Spinal cord (tissue), 10 donors: Measurements from ENCODE around the gene MRPS27. TPM values are rescaled to one million over a fixed set of nuclear protein-coding genes. Genes with fewer than 3 reads are reported as not detected.

ENCODE experiments used
- DNase-seq, 6 donors: peaks; one replicate each; pipeline versions ENCODE4 v3.0.0 to v3.0.0-alpha.2; 2013 to 2015; ENCODE audit warnings: low spot score in 6 of 6, low read depth in 4 of 6
- H3K27ac ChIP-seq: one replicate; pipeline ENCODE4 v1.5.1; 2013; ENCODE audit warnings: low read depth, low read length, control low read depth
- H3K27me3 ChIP-seq: one replicate; pipeline ENCODE4 v1.6.1; 2013; ENCODE audit warnings: low read length; ENCODE audit not compliant: control insufficient read depth, insufficient read depth
- H3K36me3 ChIP-seq: one replicate; pipeline ENCODE4 v1.6.1; 2013; ENCODE audit warnings: low read length; ENCODE audit not compliant: control insufficient read depth, insufficient read depth
- H3K4me1 ChIP-seq: one replicate; pipeline ENCODE4 v1.6.1; 2013; ENCODE audit warnings: low read length; ENCODE audit not compliant: control insufficient read depth, insufficient read depth
- H3K4me3 ChIP-seq: one replicate; pipeline ENCODE4 v1.5.1; 2013; ENCODE audit warnings: low read depth, low read length, control low read depth
- H3K9me3 ChIP-seq: one replicate; pipeline ENCODE4 v1.6.1; 2013; ENCODE audit warnings: low read length; ENCODE audit not compliant: control insufficient read depth, insufficient read depth
- WGBS: methylation state at CpG from one replicate; pipeline ENCODE4 v1.1.5; 2013; ENCODE audit warnings: missing lambda C conversion rate; ENCODE audit not compliant: insufficient coverage; 5-methylcytosine and 5-hydroxymethylcytosine counted together
- polyA plus RNA-seq, 2 donors: library from polyadenylated mRNA; unstranded; fragments of 120-200 nt; gene quantifications; one replicate each; pipeline ENCODE4 v1.2.1, GENCODE V29; 2013; ENCODE audit not compliant: insufficient read length in 2 of 2
- total RNA-seq, 2 donors: library from RNA; depleted of rRNA in 1 of 2; stranded (reverse); fragments of 120-200 nt in 1 of 2; fragments of >200 nt in 1 of 2; gene quantifications; one replicate each; pipeline versions ENCODE4 v1.2.3 to v1.2.4, GENCODE V29; 2013 to 2014
- donor health status: healthy.

MRPS27 gene
- total and polyA plus RNA-seq, 4 donors, result 49.4 to 58.8 (median 51.8) TPM

DNA sequence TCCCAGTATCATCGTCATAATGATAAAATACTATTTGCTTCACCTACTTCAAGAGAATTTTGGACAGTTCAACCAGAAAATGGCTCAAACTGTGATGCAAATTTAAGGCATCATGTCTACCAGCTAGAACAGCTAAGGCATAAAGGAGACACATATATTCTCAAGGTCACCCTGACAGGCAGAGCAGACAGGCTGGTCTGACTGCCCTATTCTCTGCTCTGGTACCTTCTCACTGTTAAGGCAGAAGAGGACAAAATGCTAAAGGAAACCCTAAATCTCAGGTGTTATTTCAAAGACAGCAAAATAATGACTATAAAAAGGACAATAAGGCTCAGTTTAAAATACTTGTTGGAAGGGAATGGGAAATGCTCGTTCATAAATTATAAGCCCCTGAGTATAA lies 87.2 kb downstream of the MRPS27 start:
- Histone ChIP-seq H3K36me3 (peaks cover 3% of the 10 kb centered on the region), H3K4me3 (no peak overlapping the region), H3K27ac (no peak overlapping the region), H3K9me3 (no peaks in the 10 kb centered on the region), H3K27me3 (no peaks in the 10 kb centered on the region), H3K4me1 (no peaks in the 10 kb centered on the region)
- DNase-seq, result no peak
- 61% methylated on average over 2 of the region's 2 CpGs for WGBS

DNA sequence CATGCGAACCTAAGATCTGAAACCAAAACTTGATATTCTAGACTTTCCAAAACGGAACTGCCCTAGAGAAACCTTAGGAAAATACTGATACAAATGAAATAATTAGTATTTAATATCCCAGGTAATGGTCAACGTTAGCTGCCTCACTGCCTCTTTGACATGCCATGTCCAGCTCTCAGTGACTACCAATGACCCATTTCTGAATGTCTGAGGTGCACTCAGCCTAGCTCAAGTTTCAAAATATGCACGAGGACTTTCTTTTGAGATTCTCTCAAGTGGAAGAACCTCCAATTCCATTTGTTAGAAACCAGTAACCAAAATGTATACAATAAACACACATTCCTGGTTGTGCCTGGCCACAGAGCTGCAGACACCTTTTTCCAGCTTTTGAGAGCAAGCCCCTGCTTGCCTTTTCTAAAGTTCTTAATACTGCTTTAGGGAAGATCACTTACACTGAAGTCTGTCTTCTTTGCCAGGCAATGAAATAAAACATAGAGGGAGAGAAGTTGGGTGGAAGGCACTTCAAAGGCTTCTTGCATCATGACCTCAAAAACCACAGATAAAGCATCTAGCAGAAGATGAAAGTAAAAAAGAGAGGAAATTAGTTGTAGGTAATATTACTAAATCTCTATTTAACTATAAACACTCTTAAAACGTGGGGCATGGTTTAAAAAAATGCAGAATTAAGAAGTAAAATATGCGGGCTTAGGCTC lies 87.9 kb downstream of the MRPS27 start:
- Histone ChIP-seq H3K36me3 (peaks cover 3% of the 10 kb centered on the region), H3K9me3 (no peaks in the 10 kb centered on the region), H3K4me1 (no peaks in the 10 kb centered on the region), H3K27ac (no peak overlapping the region), H3K27me3 (no peaks in the 10 kb centered on the region), H3K4me3 (no peak overlapping the region)
- no peak for DNase-seq
- WGBS, result 63% methylated on average over 3 of the region's 6 CpGs

- DNase-seq, result no peak
- no peaks in the 10 kb centered on the region for H3K9me3 ChIP-seq
- H3K4me3 ChIP-seq, result no peak overlapping the region
- H3K36me3 ChIP-seq, result no peaks in the 10 kb centered on the region
- no peak overlapping the region for H3K27ac ChIP-seq
- H3K4me1 ChIP-seq, result no peaks in the 10 kb centered on the region
- WGBS, result 61% methylated on average over 3 of the region's 3 CpGs
- H3K27me3 ChIP-seq, result no peaks in the 10 kb centered on the region
Measured at GRCh38 chr5:72228960-72229359, 91.1 kb downstream of the MRPS27 start.

GRCh38 chr5:72226950-72227349 lies 93.1 kb downstream of the MRPS27 start:
- peaks cover 4% of the 10 kb centered on the region for H3K36me3 ChIP-seq
- no peak overlapping the region for H3K27ac ChIP-seq
- no peaks in the 10 kb centered on the region for H3K27me3 ChIP-seq
- no peak overlapping the region for H3K4me3 ChIP-seq
- WGBS, result 67% methylated on average over 2 of the region's 2 CpGs
- no peaks in the 10 kb centered on the region for H3K4me1 ChIP-seq
- H3K9me3 ChIP-seq, result no peaks in the 10 kb centered on the region
- DNase-seq, result no peak

GRCh38 chr5:72225741-72226140 lies 94.3 kb downstream of the MRPS27 start:
- Histone ChIP-seq H3K9me3 (no peaks in the 10 kb centered on the region), H3K27me3 (no peaks in the 10 kb centered on the region), H3K4me1 (no peaks in the 10 kb centered on the region), H3K27ac (no peak overlapping the region), H3K36me3 (peaks cover 5% of the 10 kb centered on the region), H3K4me3 (no peak overlapping the region)
- no peak for DNase-seq
- WGBS, result 100% methylated on average over 1 of the region's 3 CpGs

DNA sequence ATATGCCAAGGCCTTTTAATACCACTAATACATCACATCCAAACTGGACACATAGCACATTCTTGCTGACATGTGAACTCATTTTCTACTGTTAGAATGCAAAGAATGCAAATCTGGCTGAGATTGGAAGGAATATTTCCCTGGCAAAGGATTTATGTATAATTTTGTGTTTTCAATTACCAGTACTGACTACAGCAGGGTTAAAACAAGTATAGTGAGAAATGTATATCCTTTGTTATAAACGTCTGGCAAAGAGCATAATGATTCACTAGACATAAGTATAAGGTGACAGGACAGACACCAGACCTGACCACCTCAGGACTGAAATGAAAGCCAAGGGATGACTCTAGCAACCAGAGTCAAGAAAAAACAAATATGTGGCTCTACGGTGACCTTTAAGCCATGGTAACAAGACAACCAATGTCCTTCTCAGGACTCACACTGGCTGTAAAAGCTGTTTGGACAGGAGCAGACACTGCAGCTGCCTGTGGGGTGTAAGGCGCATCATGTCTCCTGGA lies 95.0 kb downstream of the MRPS27 start:
- Histone ChIP-seq H3K27me3 (no peaks in the 10 kb centered on the region), H3K4me1 (no peaks in the 10 kb centered on the region), H3K9me3 (no peaks in the 10 kb centered on the region), H3K4me3 (no peak overlapping the region), H3K36me3 (peaks cover 11% of the 10 kb centered on the region), H3K27ac (no peak overlapping the region)
- WGBS, result 90% methylated on average over 2 of the region's 3 CpGs
- DNase-seq, result no peak

DNA sequence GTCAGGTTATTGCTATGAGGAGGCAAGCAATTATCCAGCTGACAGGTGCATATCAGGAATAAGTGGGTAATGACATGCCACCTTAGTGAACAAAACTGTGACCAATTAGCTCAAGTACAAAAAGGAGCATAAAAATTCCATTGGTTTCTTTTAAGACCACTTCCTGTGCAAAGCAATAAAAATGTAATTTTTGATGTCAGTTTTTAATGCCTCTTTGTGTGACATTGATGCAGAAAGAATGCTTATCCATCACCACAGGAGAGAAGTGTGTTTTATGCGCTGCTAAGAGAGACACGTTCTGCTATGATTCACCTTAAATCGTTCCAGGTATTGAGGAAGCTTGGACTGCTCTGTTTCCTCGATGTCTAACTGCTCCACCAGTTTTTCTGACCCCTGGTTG lies 96.7 kb downstream of the MRPS27 start:
- Histone ChIP-seq H3K36me3 (peaks cover 13% of the 10 kb centered on the region), H3K9me3 (no peaks in the 10 kb centered on the region), H3K27me3 (no peaks in the 10 kb centered on the region), H3K27ac (no peak overlapping the region), H3K4me3 (no peak overlapping the region), H3K4me1 (no peaks in the 10 kb centered on the region)
- 93% methylated on average over 4 of the region's 4 CpGs for WGBS
- DNase-seq, result no peak

DNA sequence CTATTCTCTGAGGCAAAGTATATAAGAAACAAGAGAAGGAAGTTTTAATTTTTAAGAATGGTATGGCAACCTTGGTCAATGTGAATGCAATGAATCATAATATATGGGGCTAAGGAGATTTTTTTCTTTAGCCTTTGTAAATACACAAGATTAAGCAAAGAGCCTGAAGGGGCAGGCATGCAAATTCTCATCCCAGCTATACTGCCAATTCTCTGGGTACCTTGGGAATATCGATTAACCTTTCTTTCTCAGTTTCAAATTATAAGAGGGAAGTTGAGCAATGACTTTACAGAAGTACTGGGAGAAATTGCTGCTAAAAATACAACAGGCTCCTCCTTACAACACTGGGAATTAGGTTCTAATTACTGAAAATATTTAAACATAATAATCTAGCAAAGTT lies 97.5 kb downstream of the MRPS27 start:
- Histone ChIP-seq H3K4me1 (no peaks in the 10 kb centered on the region), H3K4me3 (no peak overlapping the region), H3K9me3 (no peaks in the 10 kb centered on the region), H3K27me3 (no peaks in the 10 kb centered on the region), H3K27ac (no peak overlapping the region), H3K36me3 (peaks cover 16% of the 10 kb centered on the region)
- no peak for DNase-seq
- WGBS, result no CpG with 5 or more reads among the region's 1 CpG

DNA sequence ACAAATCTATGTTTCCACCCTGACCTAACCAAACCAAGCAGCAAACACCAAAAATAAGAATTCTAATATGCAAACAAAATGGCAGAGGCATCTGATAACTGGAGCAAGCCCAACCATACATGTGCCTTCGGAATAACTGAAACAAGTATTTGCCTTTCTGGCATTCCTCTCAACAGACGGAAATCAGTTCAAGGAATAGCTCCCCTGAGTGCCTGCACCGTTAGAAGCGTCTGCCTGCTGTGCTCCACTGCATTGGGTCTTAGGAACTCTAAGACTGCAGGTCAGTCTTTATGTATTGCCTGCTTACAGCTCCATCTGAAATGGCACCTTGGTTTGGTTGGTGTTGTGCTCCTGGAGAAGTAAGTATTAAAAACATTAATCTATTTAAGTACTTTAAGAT lies 98.5 kb downstream of the MRPS27 start:
- Histone ChIP-seq H3K9me3 (no peaks in the 10 kb centered on the region), H3K4me1 (no peaks in the 10 kb centered on the region), H3K27me3 (no peaks in the 10 kb centered on the region), H3K36me3 (peaks cover 16% of the 10 kb centered on the region), H3K4me3 (no peak overlapping the region), H3K27ac (no peak overlapping the region)
- 67% methylated on average over 4 of the region's 4 CpGs for WGBS
- peak in 1 of 6 donors; percentile 75 for DNase-seq

- no peak for DNase-seq
- Histone ChIP-seq H3K4me3 (no peak overlapping the region), H3K9me3 (no peaks in the 10 kb centered on the region), H3K27ac (no peak overlapping the region), H3K36me3 (peaks cover 16% of the 10 kb centered on the region), H3K4me1 (no peaks in the 10 kb centered on the region), H3K27me3 (no peaks in the 10 kb centered on the region)
- WGBS, result no CpG with 5 or more reads among the region's 1 CpG
Measured at GRCh38 chr5:72221099-72221498, 98.9 kb downstream of the MRPS27 start.
